ENCODE results near the gene TOPBP1.
"Not testable (repeated sequence)": the region's sequence is repeated elsewhere in the genome, so short reads cannot be mapped to it uniquely, and the experiment has no call there.

Gene TOPBP1

GRCh38 chr3:133570937-133571320, 90.8 kb downstream of the TOPBP1 start:
- DNase-seq (ENCODE audit: low read depth), result no peak

DNA sequence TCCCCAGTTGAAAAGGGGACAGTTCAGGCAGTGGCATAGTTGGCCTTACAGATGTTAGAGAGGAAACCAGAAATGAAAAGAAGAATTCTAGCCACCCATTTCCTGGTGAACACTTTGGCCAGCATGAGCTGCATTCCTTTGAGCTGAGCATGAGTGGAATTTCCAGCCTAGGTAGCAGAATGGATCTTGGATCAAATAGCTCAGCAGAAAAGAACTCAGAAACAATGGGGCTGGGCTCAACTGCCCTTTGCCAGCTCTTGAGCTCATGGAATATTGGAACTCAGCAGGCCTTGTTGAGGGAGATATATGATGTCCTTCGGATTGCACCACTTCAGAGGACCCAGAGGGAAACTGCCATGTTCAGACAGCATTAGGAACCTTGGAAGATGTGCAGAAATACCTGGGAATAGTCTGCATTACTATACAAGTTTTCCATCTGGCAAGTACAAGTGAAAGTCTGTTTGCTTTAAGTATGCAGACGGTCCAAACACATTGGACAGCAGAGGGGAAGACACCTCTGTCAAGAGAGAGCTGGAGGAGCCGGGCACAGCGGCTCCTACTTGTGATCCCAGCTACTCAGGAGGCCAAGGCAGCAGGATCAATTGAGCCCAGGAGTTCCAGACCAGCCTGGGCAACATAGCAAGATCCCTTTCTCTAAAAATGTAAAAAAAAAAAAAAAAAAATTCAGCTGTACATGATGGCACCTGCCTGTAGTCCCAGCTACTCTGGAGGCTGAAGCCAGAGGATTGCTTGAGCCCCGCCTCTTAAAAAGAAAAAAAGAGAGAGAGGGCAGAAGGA, 91.4 kb downstream of the TOPBP1 start:
- no peak for DNase-seq (ENCODE audit: low read depth)

- DNase-seq (ENCODE audit: low read depth), result no peak
These were observed 93.3 kb downstream of the TOPBP1 start for GRCh38 chr3:133568294-133569014.

GRCh38 chr3:133563816-133564215, 97.9 kb downstream of the TOPBP1 start:
- DNase-seq (ENCODE audit: low read depth), result no peak

GRCh38 chr3:133563186-133563591, 98.6 kb downstream of the TOPBP1 start:
- DNase-seq (ENCODE audit: low read depth), result no peak

- no peak for DNase-seq (ENCODE audit: low read depth)
These were observed 99.4 kb downstream of the TOPBP1 start for GRCh38 chr3:133562376-133562775.

DNA sequence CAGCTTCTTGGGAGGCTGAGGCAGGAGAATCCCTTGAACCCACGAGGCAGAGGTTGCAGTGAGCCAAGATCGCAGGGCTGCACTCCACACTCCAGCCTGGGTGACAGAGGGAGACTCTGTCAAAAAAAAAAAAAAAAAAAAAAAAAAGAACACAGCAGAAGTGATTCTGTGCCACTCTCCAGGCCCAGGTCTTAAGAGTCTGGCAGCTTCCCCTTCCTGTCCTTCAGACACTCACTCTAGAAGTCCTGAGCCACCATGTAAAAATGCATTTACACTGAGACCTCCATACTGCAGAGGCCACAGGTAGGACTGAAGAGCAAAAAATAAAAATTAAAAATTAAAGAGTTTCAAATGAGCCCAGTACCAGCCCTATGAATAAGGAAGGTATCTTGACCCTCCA, 100.1 kb downstream of the TOPBP1 start:
- no peak for DNase-seq (ENCODE audit: low read depth)

- not testable (repeated sequence) for DNase-seq (ENCODE audit: low read depth)
These were observed 110.2 kb downstream of the TOPBP1 start for GRCh38 chr3:133551589-133551988.
